Glomerular visceral epithelial cell (primary cell): ENCODE results near the gene ZBTB49.
A peak's percentile ranks its signal among the peaks of the same experiment; 100 is the strongest.
"Not testable (repeated sequence)": the region's sequence is repeated elsewhere in the genome, so short reads cannot be mapped to it uniquely, and the experiment has no call there.

Source experiments
- DNase-seq: peaks from one replicate; pipeline ENCODE4 v3.0.0-alpha.2; 2016; ENCODE audit errors: extremely low spot score

The ZBTB49 gene

GRCh38 chr4:4323705-4324534 is 33.9 kb downstream of the ZBTB49 start:
- DNase-seq = no peak

- DNase-seq = no peak
These were observed 35.3 kb downstream of the ZBTB49 start for GRCh38 chr4:4325321-4325720.

- DNase-seq = no peak
These were observed 36.1 kb downstream of the ZBTB49 start for GRCh38 chr4:4326166-4326565.

GRCh38 chr4:4327652-4328121 is 37.6 kb downstream of the ZBTB49 start:
- no peak for DNase-seq

GRCh38 chr4:4328206-4328605 is 38.2 kb downstream of the ZBTB49 start:
- no peak for DNase-seq

GRCh38 chr4:4328840-4329239 is 38.8 kb downstream of the ZBTB49 start:
- no peak for DNase-seq

- DNase-seq = no peak
These were observed 39.4 kb downstream of the ZBTB49 start for GRCh38 chr4:4329496-4329895.

GRCh38 chr4:4330794-4331193 is 40.7 kb downstream of the ZBTB49 start:
- no peak for DNase-seq

GRCh38 chr4:4332529-4332928 is 42.5 kb downstream of the ZBTB49 start:
- DNase-seq = peak; percentile 31

- peak; percentile 92 for DNase-seq
These were observed 43.2 kb downstream of the ZBTB49 start for GRCh38 chr4:4333265-4333706.

- DNase-seq = peak; percentile 70
These were observed 44.9 kb downstream of the ZBTB49 start for GRCh38 chr4:4334798-4335520.

GRCh38 chr4:4338210-4339001 is 48.4 kb downstream of the ZBTB49 start:
- DNase-seq = no peak

GRCh38 chr4:4339504-4340085 is 49.5 kb downstream of the ZBTB49 start:
- DNase-seq = no peak

- no peak for DNase-seq
These were observed 52.0 kb downstream of the ZBTB49 start for GRCh38 chr4:4341861-4342650.

GRCh38 chr4:4343038-4343437 is 53.0 kb downstream of the ZBTB49 start:
- no peak for DNase-seq

GRCh38 chr4:4344915-4345527 is 55.0 kb downstream of the ZBTB49 start:
- DNase-seq = no peak

- DNase-seq = no peak
These were observed 57.5 kb downstream of the ZBTB49 start for GRCh38 chr4:4347585-4347984.

GRCh38 chr4:4348585-4348984 is 58.5 kb downstream of the ZBTB49 start:
- not testable (repeated sequence) for DNase-seq

GRCh38 chr4:4349867-4350266 is 59.8 kb downstream of the ZBTB49 start:
- no peak for DNase-seq

GRCh38 chr4:4350909-4351308 is 60.9 kb downstream of the ZBTB49 start:
- DNase-seq = no peak
